ENCODE data around the gene OXER1. TPM values are rescaled to one million over a fixed set of nuclear protein-coding genes. Genes with fewer than 3 reads are reported as not detected.

Gene OXER1
- total RNA-seq, 2 experiments from 2014 or later = 0.21 TPM; not detected in 1

DNA sequence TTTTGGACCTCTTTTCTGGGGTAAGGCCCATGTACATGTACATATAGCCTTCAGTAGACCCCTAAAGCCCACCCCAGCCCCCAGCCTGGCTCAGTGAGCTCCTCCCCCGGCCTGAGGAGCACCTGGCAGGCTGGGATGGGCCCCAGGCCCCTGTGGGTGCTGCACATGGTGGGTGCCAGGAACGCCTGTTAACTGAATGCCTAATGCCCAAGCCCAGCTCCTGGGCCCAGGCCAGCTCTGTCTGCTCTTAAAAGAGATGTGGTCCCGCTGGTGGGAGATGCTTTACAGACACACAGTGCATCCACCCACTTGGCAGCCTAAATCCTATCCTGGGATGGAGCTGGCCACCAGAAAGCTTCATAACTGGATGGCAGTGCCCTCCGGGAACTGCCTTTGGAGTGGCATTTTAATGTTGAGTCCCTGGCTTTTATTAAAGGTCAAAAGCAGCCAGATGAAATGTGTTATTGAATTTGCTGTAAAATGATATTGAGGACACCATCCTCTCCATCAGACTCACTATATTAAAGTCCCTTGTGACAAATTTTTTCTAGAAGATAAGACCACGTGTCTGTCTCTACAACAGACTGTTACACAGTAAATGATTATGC is 7.7 kb upstream of the OXER1 start:
- Mint-ChIP-seq H3K27ac (no peak overlapping the region), H3K4me3 (no peak overlapping the region), H3K36me3 (peaks cover 2% of the 10 kb centered on the region), H3K9me3 (ENCODE audit: low read depth) (no peaks in the 10 kb centered on the region), H3K4me1 (peaks cover 4% of the 10 kb centered on the region), H3K27me3 (no peaks in the 10 kb centered on the region)
- ATAC-seq (no peak), DNase-seq (no peak)
- CTCF ChIA-PET = interaction anchor here (0.6 kb wide), 1 partner anchor 983 kb away, joined by 3 read pairs; no protein-coding TSS in a partner anchor

DNA sequence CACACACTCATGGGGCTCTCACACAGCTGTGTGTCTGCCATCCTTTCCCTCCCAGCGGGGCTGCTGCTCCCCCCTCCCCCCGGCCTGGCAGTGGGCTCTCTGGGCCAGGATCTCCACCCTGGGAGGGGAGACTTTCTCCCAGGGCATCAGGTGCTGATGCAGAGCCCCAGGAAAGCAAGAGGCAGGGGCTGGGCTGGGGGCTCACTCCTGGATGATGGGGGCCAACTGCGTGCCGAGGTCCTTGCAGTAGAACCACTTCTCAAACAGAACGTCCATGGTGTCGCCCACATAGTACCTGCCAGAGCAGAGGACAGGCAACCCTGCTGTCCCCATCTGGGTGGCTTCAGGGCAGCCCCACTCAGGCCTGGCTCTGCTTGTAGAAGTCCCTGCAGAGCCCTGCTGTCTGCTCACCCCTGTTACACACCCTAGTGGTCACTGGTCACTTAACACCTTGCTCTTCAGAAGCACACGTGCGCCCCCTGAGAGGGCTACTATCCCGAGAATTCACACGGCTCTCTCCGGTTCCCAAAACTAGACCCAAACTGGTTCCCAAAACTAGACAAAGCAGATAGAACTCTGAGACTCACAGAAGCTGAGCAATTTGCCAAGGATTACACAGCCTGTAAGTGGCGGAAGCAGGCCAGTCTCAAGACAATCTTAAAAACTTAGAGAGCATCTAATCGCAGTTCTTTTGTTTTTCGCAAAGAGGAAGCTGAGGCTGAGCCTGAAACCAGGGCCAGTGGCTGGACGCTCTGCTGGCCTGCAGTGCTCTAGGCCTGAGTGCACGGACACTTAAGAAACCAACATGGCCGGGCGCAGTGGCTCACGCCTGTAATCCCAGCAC is 6.6 kb upstream of the OXER1 start:
- H3K27ac Mint-ChIP-seq = no peak overlapping the region
- no peaks in the 10 kb centered on the region for H3K4me1 Mint-ChIP-seq
- CTCF ChIA-PET = no interaction called here
- ATAC-seq (no peak), DNase-seq (no peak)
- no peaks in the 10 kb centered on the region for H3K9me3 Mint-ChIP-seq (ENCODE audit: low read depth)
- no peaks in the 10 kb centered on the region for H3K27me3 Mint-ChIP-seq
- no peaks in the 10 kb centered on the region for H3K36me3 Mint-ChIP-seq
- no peak overlapping the region for H3K4me3 Mint-ChIP-seq

DNA sequence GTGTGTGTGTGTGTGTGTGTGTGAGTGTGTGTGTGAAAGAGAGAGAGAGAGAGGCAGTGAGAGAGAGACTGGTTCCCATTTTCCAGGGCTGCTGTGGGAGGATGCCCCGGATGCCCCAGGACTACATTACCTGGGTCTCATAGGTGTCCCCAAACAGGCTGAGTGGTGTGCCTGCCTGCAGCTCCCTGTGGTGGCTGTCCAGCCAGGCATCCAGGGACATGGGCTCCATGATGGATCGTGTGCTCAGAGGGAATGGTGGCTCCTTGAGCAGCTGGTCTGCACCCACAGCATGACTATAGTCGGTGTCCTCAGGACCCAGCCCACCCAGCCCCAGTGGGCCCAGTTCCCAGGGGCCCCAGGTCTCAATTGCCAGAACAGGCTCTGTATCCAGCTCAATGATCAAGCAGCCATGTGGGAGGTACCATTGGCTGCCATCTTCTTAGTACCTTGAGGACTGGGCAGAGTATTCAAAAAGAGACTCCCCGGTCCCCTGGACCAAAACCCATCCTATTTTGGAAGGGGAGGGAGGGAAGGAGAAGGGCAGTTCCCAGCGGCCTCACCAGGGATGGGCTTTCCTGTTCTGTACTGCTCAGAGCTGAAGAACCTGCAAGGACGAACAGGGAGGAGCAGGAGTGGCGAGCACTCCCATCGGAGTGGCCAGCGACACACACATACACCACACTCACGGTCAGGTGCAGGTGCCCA is 5.8 kb upstream of the OXER1 start:
- CTCF ChIA-PET = no interaction called here
- ATAC-seq (no peak), DNase-seq (no peak)

DNA sequence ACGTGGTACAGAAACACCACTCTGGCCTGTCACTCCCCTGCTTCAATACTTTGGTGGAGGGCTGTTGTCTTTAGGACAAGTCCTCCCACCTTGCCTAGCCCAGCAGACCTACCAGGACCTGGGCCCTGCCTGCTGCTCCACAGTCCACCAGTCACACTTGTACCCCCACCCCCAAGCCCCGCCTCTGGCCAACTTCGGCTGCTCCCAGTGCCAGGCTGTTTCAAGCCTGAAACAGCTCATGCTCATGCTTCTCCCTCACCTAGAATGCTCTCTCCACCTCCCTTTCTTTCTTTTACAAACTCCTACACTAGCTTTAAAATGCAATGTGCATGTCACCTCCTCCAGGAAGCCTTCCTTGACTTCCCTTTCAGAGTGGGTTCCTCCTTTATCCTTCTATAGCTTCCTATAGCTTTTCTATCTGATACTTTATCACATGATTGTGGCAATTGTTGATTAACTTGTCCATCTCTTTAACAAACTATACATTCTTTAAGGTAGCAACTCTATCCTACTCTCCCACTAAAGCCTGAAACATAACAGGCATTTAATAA is 4.8 kb upstream of the OXER1 start:
- no peak overlapping the region for H3K4me3 Mint-ChIP-seq
- no peak overlapping the region for H3K27ac Mint-ChIP-seq
- H3K9me3 Mint-ChIP-seq (ENCODE audit: low read depth) = no peaks in the 10 kb centered on the region
- no peaks in the 10 kb centered on the region for H3K27me3 Mint-ChIP-seq
- DNase-seq (no peak), ATAC-seq (no peak)
- no peaks in the 10 kb centered on the region for H3K36me3 Mint-ChIP-seq
- H3K4me1 Mint-ChIP-seq = no peaks in the 10 kb centered on the region
- CTCF ChIA-PET = no interaction called here

More for the DNA sequence above, 5.8 kb upstream of the OXER1 start:
- Mint-ChIP-seq H3K27me3 (no peaks in the 10 kb centered on the region), H3K4me1 (no peaks in the 10 kb centered on the region), H3K36me3 (no peaks in the 10 kb centered on the region), H3K4me3 (no peak overlapping the region), H3K9me3 (ENCODE audit: low read depth) (no peaks in the 10 kb centered on the region), H3K27ac (no peak overlapping the region)

DNA sequence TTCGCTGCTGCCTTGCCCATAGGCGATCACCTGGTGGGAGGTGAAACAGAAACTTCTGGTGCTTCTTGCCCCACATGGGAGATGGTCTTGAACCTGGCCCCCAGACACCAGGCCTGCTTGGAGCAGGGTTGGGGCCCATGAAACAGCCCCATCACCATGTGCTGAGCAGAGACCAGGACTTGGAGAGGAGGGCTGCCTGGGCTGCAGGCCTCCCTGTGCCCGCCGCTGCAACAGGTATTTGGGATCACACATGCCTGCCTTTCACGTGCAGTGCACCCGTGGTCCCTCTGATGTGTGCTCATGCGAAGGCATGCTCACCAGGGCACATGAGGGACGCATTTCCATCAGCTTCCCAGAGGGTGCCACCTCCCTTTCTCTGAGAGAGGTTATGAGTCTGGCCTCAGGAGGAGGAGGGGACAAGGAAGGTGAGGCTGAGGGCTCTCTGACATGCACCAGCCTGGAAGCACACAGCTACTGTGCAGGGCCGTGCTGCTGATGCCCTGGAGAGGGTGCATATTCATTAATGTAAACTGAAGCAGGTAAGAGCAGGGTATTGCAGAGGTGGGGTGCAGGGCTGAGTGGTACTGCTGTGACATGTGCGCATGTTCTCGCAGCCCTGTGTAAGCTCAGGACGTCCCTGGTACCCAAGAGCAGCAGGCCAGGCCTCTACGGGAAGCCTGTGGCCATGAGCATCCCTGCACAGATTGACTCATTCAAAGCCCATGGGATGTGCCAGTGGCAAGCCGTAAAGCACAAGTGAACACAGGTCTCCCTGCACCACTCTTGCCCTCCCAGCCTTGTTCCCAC is 4.2 kb upstream of the OXER1 start:
- Mint-ChIP-seq H3K9me3 (ENCODE audit: low read depth) (no peaks in the 10 kb centered on the region), H3K4me1 (no peaks in the 10 kb centered on the region), H3K27ac (no peak overlapping the region), H3K4me3 (no peak overlapping the region), H3K36me3 (no peaks in the 10 kb centered on the region), H3K27me3 (no peaks in the 10 kb centered on the region)
- CTCF ChIA-PET = no interaction called here
- DNase-seq (no peak), ATAC-seq (no peak)

DNA sequence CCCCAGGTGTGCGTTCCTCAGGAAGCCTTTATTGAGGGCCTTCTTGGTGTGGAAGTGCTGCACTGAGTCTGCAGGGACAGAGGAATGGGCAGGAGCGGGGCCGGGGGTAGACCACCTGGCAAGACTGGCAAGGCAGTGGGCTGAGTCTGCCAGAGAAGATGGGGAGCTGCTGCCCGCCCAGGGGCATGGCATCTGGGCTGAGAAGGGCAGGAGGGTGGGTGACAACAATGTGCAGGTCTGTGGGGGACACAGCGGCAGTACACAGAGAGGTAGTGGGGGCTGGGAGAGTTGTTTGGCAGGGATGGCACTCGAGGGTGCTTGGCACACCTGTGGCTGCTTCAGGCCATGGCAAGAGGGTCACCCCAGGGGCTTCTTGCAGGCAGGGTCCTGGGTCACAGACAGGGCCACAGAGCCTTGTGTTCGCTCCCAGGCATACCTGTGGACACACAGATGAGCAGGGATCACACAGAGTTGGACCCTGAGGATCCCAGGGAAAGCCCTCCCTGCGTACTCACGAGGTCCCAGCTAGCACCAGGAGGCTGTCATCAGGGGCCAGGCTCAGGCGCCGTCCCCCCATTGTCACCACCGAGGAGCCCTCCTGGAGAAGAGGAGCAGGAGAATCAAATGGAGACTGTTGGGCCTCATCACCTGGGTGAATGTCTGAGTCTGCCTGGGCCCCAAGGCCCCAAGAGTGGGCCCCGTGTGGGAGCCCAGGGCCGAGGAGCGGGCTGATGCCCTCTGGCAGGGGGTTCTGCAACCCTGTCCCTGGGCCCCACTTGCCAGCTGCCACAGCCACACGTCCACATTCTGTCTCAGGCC is 3.4 kb upstream of the OXER1 start:
- Mint-ChIP-seq H3K4me1 (no peaks in the 10 kb centered on the region), H3K36me3 (no peaks in the 10 kb centered on the region), H3K9me3 (ENCODE audit: low read depth) (no peaks in the 10 kb centered on the region), H3K27ac (no peak overlapping the region), H3K4me3 (no peak overlapping the region), H3K27me3 (no peaks in the 10 kb centered on the region)
- DNase-seq = no peak
- CTCF ChIA-PET = no interaction called here
- no peak for ATAC-seq

DNA sequence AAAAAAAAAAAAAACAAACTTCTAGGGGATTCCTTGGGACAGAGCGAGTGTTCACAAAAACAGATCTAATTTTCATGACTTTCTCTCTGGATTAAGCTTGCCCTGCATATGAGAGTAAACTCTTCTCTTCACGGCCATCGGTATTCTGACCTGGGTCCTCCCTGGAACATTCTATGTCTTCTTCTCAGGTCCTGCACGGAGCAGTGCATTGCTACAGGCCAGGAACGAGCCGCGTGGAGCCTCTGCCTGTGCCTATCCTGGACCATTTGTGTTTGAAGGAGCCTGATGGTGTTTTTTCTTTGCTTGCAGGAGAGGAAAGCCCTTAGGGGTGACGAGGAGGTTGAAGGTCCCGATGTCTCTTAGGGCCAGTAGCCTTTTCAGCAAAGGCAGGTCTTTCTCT is 1.8 kb upstream of the OXER1 start:
- Mint-ChIP-seq H3K4me3 (no peak overlapping the region), H3K27me3 (no peaks in the 10 kb centered on the region), H3K4me1 (no peaks in the 10 kb centered on the region), H3K36me3 (no peaks in the 10 kb centered on the region), H3K9me3 (ENCODE audit: low read depth) (no peaks in the 10 kb centered on the region), H3K27ac (no peak overlapping the region)
- CTCF ChIA-PET = no interaction called here
- ATAC-seq (no peak), DNase-seq (no peak)

DNA sequence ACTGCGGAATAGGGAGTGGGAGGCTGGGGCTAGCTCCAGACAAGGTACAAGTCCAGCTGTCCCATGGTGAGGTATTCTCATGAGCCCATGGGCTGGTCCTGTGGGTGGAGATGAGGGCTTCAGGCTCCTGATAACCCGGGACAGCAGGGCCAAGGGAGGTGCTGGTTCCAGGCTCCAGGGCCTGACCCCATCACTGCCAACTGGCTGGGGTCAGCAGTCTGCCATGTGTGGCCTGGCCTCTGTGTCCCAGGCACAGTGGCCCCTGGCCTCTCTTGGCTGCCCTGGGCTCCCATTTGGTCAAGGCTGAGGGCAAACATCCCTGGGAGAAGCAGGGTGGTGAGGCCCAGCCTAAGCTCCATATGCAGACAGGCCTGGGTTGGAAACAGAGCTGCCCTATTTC is 966 bp upstream of the OXER1 start:
- Mint-ChIP-seq H3K9me3 (ENCODE audit: low read depth) (no peaks in the 10 kb centered on the region), H3K4me1 (no peaks in the 10 kb centered on the region), H3K27me3 (no peaks in the 10 kb centered on the region), H3K36me3 (no peaks in the 10 kb centered on the region), H3K27ac (no peak overlapping the region), H3K4me3 (no peak overlapping the region)
- DNase-seq = no peak
- CTCF ChIA-PET = no interaction called here
- no peak for ATAC-seq

DNA sequence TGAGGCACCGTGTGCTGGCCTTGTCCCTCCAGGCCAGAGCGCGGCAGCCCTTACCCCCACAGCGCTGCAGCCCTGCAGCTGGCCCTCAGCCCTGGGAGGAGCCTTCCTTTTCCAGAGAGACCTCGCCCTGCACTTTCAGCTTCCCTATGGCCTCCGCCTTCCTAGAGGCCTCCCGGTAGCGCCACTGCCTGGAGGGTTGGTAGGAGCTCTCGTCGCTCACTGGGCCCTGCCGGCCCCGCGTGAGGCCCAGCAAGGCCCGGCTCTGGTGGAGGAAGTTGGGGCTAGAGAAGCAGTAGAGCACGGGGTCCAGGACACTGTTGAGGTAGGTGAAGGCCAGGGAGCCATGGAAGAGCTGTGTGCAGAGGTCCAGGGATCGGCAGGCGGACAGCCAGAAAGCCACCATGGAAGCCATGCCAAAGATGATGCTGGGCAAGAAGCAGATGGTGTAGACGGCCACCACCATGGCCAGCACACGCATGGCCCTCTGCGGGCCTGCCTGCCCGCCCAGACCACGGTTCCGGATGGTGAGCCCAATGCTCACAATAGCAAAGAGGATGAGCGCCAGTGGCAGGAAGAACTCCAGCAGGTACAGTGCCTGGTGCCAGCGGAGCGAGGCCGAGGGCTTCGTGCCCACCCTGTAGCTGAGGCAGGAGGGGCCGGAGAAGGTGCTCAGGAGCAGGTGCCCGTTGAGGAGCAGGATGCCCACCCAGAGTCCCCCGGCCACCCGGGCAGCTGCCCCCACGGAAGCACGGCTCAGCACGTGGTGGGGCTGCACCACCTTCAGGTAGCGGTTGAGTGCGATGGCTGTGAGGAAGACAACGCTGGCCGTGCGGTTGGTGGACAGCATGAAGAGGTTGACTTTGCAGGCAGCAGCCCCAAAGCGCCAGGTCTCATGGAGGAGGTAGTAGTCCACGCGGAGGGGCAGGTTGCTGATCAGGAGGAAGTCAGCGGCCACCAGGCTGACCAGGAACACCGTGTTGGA is 821 bp downstream of the OXER1 start:
- no peaks in the 10 kb centered on the region for H3K4me1 Mint-ChIP-seq
- H3K27me3 Mint-ChIP-seq = no peaks in the 10 kb centered on the region
- no peak overlapping the region for H3K4me3 Mint-ChIP-seq
- no peaks in the 10 kb centered on the region for H3K36me3 Mint-ChIP-seq
- ATAC-seq (no peak), DNase-seq (no peak)
- CTCF ChIA-PET = no interaction called here
- H3K27ac Mint-ChIP-seq = no peak overlapping the region
- no peaks in the 10 kb centered on the region for H3K9me3 Mint-ChIP-seq (ENCODE audit: low read depth)

DNA sequence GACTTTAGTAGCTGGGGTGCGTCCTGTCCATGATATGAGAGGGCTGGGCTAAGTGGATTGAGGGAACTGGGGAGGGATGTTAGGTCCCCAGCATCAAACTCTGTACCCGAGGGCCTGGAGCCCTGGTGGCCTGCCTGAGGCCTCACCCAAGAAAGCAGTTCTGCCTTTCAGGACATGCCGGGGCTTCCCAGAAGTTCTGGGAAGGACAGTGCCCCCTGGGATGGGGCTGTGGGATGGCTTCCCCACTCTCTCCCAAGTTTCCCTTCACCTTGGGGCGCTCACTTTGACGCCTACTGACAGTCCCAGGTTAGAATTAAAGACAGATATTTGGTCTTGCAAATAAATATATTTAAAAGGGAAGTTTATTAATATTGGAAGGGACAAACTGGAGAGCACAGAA is 1.8 kb downstream of the OXER1 start:
- Mint-ChIP-seq H3K4me1 (no peaks in the 10 kb centered on the region), H3K4me3 (no peak overlapping the region), H3K27me3 (no peaks in the 10 kb centered on the region), H3K36me3 (no peaks in the 10 kb centered on the region), H3K27ac (no peak overlapping the region), H3K9me3 (ENCODE audit: low read depth) (no peaks in the 10 kb centered on the region)
- CTCF ChIA-PET = no interaction called here
- no peak for ATAC-seq
- DNase-seq = no peak

DNA sequence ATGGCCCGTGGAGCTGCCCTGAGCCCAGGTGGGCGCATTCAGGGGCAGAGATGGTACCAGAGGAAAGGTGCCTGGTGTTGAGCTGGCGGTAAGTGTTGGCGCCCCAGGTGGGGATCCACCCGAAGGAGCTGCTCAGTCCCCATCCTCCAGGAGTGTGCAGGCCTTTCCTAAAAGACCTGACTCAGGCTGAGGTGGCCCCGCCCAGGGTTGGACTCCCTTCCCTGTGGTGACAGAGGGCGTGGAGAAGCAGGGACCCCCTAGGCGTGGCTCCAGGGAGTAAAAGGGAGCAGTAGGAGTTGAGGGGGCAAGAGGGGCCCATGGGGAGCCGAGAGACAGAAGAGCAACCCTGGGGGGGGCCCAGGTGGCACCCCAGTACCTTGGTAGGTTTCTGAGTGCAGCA is 2.4 kb downstream of the OXER1 start:
- H3K36me3 Mint-ChIP-seq = no peaks in the 10 kb centered on the region
- no peaks in the 10 kb centered on the region for H3K9me3 Mint-ChIP-seq (ENCODE audit: low read depth)
- CTCF ChIA-PET = no interaction called here
- no peak for DNase-seq
- H3K27me3 Mint-ChIP-seq = no peaks in the 10 kb centered on the region
- H3K27ac Mint-ChIP-seq = no peak overlapping the region
- no peak for ATAC-seq
- H3K4me1 Mint-ChIP-seq = no peaks in the 10 kb centered on the region
- H3K4me3 Mint-ChIP-seq = no peak overlapping the region

DNA sequence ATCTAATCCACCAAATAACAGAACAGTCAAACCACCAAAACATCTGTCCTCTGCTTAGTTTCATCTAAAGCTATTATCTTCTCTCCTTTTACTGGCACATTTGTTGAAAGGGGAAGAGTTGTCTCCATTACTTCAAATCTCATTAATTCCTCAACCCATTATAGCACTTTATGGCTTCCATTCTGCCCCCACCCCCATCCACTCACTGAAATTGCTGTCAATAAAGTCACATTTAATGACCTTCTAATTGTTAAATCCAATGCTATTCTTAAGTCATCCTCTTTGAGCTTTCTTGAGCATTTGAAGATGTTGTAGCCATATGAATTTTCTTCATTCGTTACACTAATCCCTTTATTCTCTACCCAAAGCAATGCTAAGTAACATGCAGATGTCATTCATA is 5.2 kb downstream of the OXER1 start:
- H3K27me3 Mint-ChIP-seq = no peaks in the 10 kb centered on the region
- CTCF ChIA-PET = interaction anchor here (0.6 to 1.4 kb wide), 2 partner anchors 18 to 22 kb away, joined by 3 to 5 read pairs; no protein-coding TSS in a partner anchor
- ATAC-seq (no peak), DNase-seq (no peak)
- no peak overlapping the region for H3K27ac Mint-ChIP-seq
- no peaks in the 10 kb centered on the region for H3K4me1 Mint-ChIP-seq
- no peaks in the 10 kb centered on the region for H3K36me3 Mint-ChIP-seq
- no peaks in the 10 kb centered on the region for H3K9me3 Mint-ChIP-seq (ENCODE audit: low read depth)
- no peak overlapping the region for H3K4me3 Mint-ChIP-seq

Measured in activated CD8-positive, alpha-beta memory T cell treated with anti-CD3 and anti-CD28 coated beads, Interleukin-2, amount 10 ng/mL, durations not matched to agents 7 days and 5 days (primary cell).